A204.1 (cell line): Measurements from ENCODE around the gene UGT2B7.
"Not testable (repeated sequence)": the region's sequence is repeated elsewhere in the genome, so short reads cannot be mapped to it uniquely, and the experiment has no call there.

Source experiments
- FAIRE-seq: peaks from 2 replicates; lab custom pipeline; 2012; peaks lifted over from hg19 to GRCh38; lab: Jason Lieb, UNC

Gene UGT2B7

GRCh38 chr4:69088473-69088872 is 7.8 kb upstream of the UGT2B7 start:
- FAIRE-seq = no peak

GRCh38 chr4:69089388-69089787 is 6.9 kb upstream of the UGT2B7 start:
- no peak for FAIRE-seq

GRCh38 chr4:69092190-69092589 is 4.1 kb upstream of the UGT2B7 start:
- no peak for FAIRE-seq

GRCh38 chr4:69092980-69093568 is 3.2 kb upstream of the UGT2B7 start:
- no peak for FAIRE-seq

GRCh38 chr4:69093681-69094080 is 2.6 kb upstream of the UGT2B7 start:
- no peak for FAIRE-seq

- FAIRE-seq = no peak
Measured at GRCh38 chr4:69095301-69095731, 958 bp upstream of the UGT2B7 start.

- no peak for FAIRE-seq
Measured at GRCh38 chr4:69096810-69097209, 536 bp downstream of the UGT2B7 start.

- no peak for FAIRE-seq
Measured at GRCh38 chr4:69098470-69098869, 2.2 kb downstream of the UGT2B7 start.

GRCh38 chr4:69099910-69100309 is 3.6 kb downstream of the UGT2B7 start:
- no peak for FAIRE-seq

- not testable (repeated sequence) for FAIRE-seq
Measured at GRCh38 chr4:69102668-69103067, 6.4 kb downstream of the UGT2B7 start.

- no peak for FAIRE-seq
Measured at GRCh38 chr4:69104719-69105275, 8.5 kb downstream of the UGT2B7 start.

- not testable (repeated sequence) for FAIRE-seq
Measured at GRCh38 chr4:69115151-69115850, 19.0 kb downstream of the UGT2B7 start.

- no peak for FAIRE-seq
Measured at GRCh38 chr4:69115851-69116213, 19.6 kb downstream of the UGT2B7 start.

- FAIRE-seq = no peak
Measured at GRCh38 chr4:69116645-69117321, 20.5 kb downstream of the UGT2B7 start.

- no peak for FAIRE-seq
Measured at GRCh38 chr4:69120870-69121269, 24.6 kb downstream of the UGT2B7 start.

GRCh38 chr4:69122476-69122875 is 26.2 kb downstream of the UGT2B7 start:
- FAIRE-seq = no peak

- FAIRE-seq = no peak
Measured at GRCh38 chr4:69124941-69125340, 28.7 kb downstream of the UGT2B7 start.

GRCh38 chr4:69126024-69126423 is 29.8 kb downstream of the UGT2B7 start:
- no peak for FAIRE-seq

GRCh38 chr4:69133993-69134392 is 37.7 kb downstream of the UGT2B7 start:
- no peak for FAIRE-seq

- no peak for FAIRE-seq
Measured at GRCh38 chr4:69134471-69134870, 38.2 kb downstream of the UGT2B7 start.

GRCh38 chr4:69141320-69141719 is 45.0 kb downstream of the UGT2B7 start:
- FAIRE-seq = no peak

GRCh38 chr4:69147334-69147733 is 51.1 kb downstream of the UGT2B7 start:
- FAIRE-seq = no peak

GRCh38 chr4:69154021-69154420 is 57.7 kb downstream of the UGT2B7 start:
- no peak for FAIRE-seq
